Endothelial cell (in vitro differentiated cells): ENCODE measurements around the gene SEC24D. TPM values are rescaled to one million over a fixed set of nuclear protein-coding genes. Genes with fewer than 3 reads are reported as not detected.

Experiments
- DNase-seq: peaks from one replicate; pipeline ENCODE4 v3.0.0; 2021; ENCODE audit warnings: low spot score
- H3K27ac Mint-ChIP-seq: one replicate; pipeline ENCODE4 v1.8.0; 2021; ENCODE audit warnings: mixed read lengths, inconsistent platforms; ENCODE audit not compliant: unreplicated experiment
- H3K27me3 Mint-ChIP-seq: one replicate; pipeline ENCODE4 v1.8.0; 2021; ENCODE audit warnings: mild to moderate bottlenecking, moderate library complexity, mixed read lengths, inconsistent platforms; ENCODE audit not compliant: unreplicated experiment
- H3K36me3 Mint-ChIP-seq: one replicate; pipeline ENCODE4 v1.8.0; 2021; ENCODE audit warnings: mild to moderate bottlenecking, low read depth, mixed read lengths, inconsistent platforms; ENCODE audit not compliant: unreplicated experiment
- H3K4me1 Mint-ChIP-seq: one replicate; pipeline ENCODE4 v1.8.0; 2021; ENCODE audit warnings: mild to moderate bottlenecking, mixed read lengths, inconsistent platforms; ENCODE audit not compliant: unreplicated experiment
- H3K4me3 Mint-ChIP-seq: one replicate; pipeline ENCODE4 v1.8.0; 2021; ENCODE audit warnings: mild to moderate bottlenecking, mixed read lengths, inconsistent platforms; ENCODE audit not compliant: unreplicated experiment
- H3K9me3 Mint-ChIP-seq: one replicate; pipeline ENCODE4 v1.8.0; 2021; ENCODE audit warnings: mixed read lengths, inconsistent platforms; ENCODE audit not compliant: unreplicated experiment
- total RNA-seq: library from RNA; stranded (reverse); fragmentation: NEBNext Ultra II Directional; extraction: Animal tissue kit (Norgen Biotek cat#: 25700); gene quantifications from one replicate; pipeline ENCODE4 v1.2.1, GENCODE V29; 2021; ENCODE audit not compliant: unreplicated experiment
- TF ChIP-seq, protein P1 (sequence below): fragments of 200-600 bp; sonication (generic); IDR thresholded peaks from one replicate; pipeline ENCODE4 v1.5.0; 2021; ENCODE audit warnings: antibody characterized with exemption; ENCODE audit not compliant: unreplicated experiment

The SEC24D gene
- total RNA-seq, 1 donor from 2014 or later = 70.4 TPM

- Mint-ChIP-seq H3K27ac (no peak overlapping the region), H3K27me3 (no peaks in the 10 kb centered on the region), H3K4me1 (peaks cover 41% of the 10 kb centered on the region), H3K9me3 (no peaks in the 10 kb centered on the region), H3K4me3 (peak overlapping the region; percentile 37), H3K36me3 (peaks cover 30% of the 10 kb centered on the region)
- DNase-seq = no peak
- TF ChIP-seq, protein P1, sequence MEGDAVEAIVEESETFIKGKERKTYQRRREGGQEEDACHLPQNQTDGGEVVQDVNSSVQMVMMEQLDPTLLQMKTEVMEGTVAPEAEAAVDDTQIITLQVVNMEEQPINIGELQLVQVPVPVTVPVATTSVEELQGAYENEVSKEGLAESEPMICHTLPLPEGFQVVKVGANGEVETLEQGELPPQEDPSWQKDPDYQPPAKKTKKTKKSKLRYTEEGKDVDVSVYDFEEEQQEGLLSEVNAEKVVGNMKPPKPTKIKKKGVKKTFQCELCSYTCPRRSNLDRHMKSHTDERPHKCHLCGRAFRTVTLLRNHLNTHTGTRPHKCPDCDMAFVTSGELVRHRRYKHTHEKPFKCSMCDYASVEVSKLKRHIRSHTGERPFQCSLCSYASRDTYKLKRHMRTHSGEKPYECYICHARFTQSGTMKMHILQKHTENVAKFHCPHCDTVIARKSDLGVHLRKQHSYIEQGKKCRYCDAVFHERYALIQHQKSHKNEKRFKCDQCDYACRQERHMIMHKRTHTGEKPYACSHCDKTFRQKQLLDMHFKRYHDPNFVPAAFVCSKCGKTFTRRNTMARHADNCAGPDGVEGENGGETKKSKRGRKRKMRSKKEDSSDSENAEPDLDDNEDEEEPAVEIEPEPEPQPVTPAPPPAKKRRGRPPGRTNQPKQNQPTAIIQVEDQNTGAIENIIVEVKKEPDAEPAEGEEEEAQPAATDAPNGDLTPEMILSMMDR = no peak
Observed at GRCh38 chr4:118729287-118730286, 106.3 kb downstream of the SEC24D start.

GRCh38 chr4:118727360-118727759 is 108.6 kb downstream of the SEC24D start:
- no peak for DNase-seq
- Mint-ChIP-seq H3K27ac (no peak overlapping the region), H3K9me3 (no peaks in the 10 kb centered on the region), H3K36me3 (peaks cover 30% of the 10 kb centered on the region), H3K4me1 (peaks cover 45% of the 10 kb centered on the region), H3K27me3 (no peaks in the 10 kb centered on the region), H3K4me3 (no peak overlapping the region)
- TF ChIP-seq, protein P1 = no peak

GRCh38 chr4:118723369-118723768 is 112.6 kb downstream of the SEC24D start:
- TF ChIP-seq, protein P1 = no peak
- no peaks in the 10 kb centered on the region for H3K27me3 Mint-ChIP-seq
- H3K4me3 Mint-ChIP-seq = no peak overlapping the region
- DNase-seq = no peak
- peaks cover 31% of the 10 kb centered on the region for H3K36me3 Mint-ChIP-seq
- peaks cover 18% of the 10 kb centered on the region for H3K4me1 Mint-ChIP-seq
- H3K9me3 Mint-ChIP-seq = no peaks in the 10 kb centered on the region
- H3K27ac Mint-ChIP-seq = peak overlapping the region; percentile 64

DNA sequence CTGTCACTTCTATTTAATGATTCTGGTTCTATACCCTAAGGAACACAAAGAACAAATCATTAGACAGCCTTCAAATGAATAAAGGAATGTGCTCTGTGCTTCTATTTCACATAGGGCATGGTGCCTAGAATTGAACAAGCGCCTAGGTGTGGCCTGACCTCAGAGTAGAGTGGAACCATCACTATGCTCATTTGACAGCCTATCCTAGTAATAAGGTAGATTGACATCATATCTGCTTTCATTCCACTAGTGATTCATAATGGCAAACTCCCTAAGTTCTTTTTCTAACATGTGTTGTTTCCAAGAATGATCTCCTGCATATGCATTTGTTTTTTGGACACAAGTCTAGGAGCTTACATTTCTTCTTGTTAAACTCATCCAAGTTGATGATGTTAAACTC is 114.2 kb downstream of the SEC24D start:
- H3K4me3 Mint-ChIP-seq = no peak overlapping the region
- H3K4me1 Mint-ChIP-seq = peaks cover 18% of the 10 kb centered on the region
- TF ChIP-seq, protein P1 = no peak
- no peak overlapping the region for H3K27ac Mint-ChIP-seq
- peaks cover 27% of the 10 kb centered on the region for H3K36me3 Mint-ChIP-seq
- H3K9me3 Mint-ChIP-seq = no peaks in the 10 kb centered on the region
- H3K27me3 Mint-ChIP-seq = no peaks in the 10 kb centered on the region
- DNase-seq = no peak
